ENCODE results near the gene ATP6V1C2.

Gene ATP6V1C2

GRCh38 chr2:10680957-10681356 is 40.5 kb upstream of the ATP6V1C2 start:
- Histone ChIP-seq H2BK12ac (ENCODE audit: low read length in 2 of 2) (no peak overlapping the region), H3K9me3 (ENCODE audit: control insufficient read depth, low read length) (no peaks in the 10 kb centered on the region), H3K18ac (ENCODE audit: low read depth in 1 of 2, low read length in 2 of 2) (no peak overlapping the region), H3K4ac (ENCODE audit: low read depth in 1 of 2, low read length in 2 of 2) (no peak overlapping the region), H2BK15ac (ENCODE audit: low read depth, poor library complexity, severe bottlenecking) (no peak overlapping the region), H3K4me3 (ENCODE audit: insufficient read depth in 1 of 2, low read depth in 1 of 2, low read length in 2 of 2) (no peak overlapping the region), H3K14ac (ENCODE audit: low read length in 2 of 2) (no peak overlapping the region), H3K9ac (ENCODE audit: low read length) (no peak overlapping the region), H2AK5ac (ENCODE audit: low read length, severe bottlenecking) (no peak overlapping the region), H3K27ac (ENCODE audit: low read length, poor library complexity, severe bottlenecking) (no peak overlapping the region), H2AFZ (ENCODE audit: low read depth, low read length) (no peak overlapping the region), H3K4me2 (ENCODE audit: low read length, poor library complexity, severe bottlenecking) (no peak overlapping the region), H3K27me3 (ENCODE audit: control insufficient read depth in 1 of 2, insufficient read depth in 1 of 2, low read length in 2 of 2) (no peaks in the 10 kb centered on the region), H4K91ac (ENCODE audit: low read length) (no peak overlapping the region), H2BK5ac (ENCODE audit: low read depth, low read length, poor library complexity, severe bottlenecking) (no peak overlapping the region), H4K8ac (ENCODE audit: low read length) (no peak overlapping the region), H3K79me1 (replicated peaks; ENCODE audit: low read length, poor library complexity, severe bottlenecking) (peaks cover 31% of the 10 kb centered on the region), H3K36me3 (ENCODE audit: control insufficient read depth in 1 of 2, insufficient read depth in 2 of 2, low read depth in 1 of 2, low read length in 2 of 2) (peaks cover 19 to 40% of the 10 kb centered on the region in 2 experiments), H2BK120ac (ENCODE audit: low read depth, low read length) (no peak overlapping the region), H3K4me1 (ENCODE audit: control insufficient read depth, insufficient read depth, low read depth, low read length) (no peaks in the 10 kb centered on the region), H3K23ac (ENCODE audit: low read length in 2 of 2) (no peak overlapping the region)
- DNase-seq: no peak
- 100% methylated on average over 1 of the region's 2 CpGs for WGBS

DNA sequence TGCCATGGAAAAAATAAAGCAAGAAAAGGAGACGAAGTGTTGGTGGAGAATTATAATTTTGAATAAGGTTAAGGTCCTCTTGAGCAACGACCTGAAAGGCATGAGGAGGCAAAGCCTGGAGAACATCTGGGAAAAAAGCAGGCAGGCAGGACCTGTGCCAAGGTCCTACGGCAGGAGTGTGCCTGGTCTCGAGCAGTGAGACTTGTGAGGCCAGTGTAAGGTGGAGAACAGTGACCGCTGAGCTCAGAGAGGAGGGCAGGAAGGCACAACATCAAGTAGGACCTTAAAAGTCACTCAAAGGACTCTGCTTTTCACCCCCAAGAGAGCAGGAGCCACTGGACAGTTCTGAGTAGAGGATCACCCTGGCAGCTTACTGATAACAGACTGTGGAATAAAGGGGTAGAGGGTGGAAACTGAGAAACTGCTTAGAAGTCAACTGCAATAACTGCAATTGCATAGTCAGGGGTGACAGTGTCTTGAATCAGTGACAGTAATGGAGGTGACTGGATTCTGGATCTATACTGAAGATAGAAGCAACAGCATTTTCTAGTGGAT is 35.2 kb upstream of the ATP6V1C2 start:
- Histone ChIP-seq H3K27me3 (ENCODE audit: control insufficient read depth in 1 of 2, insufficient read depth in 1 of 2, low read length in 2 of 2) (no peaks in the 10 kb centered on the region), H3K14ac (ENCODE audit: low read length in 2 of 2) (no peak overlapping the region), H4K91ac (ENCODE audit: low read length) (no peak overlapping the region), H4K8ac (ENCODE audit: low read length) (no peak overlapping the region), H2AFZ (ENCODE audit: low read depth, low read length) (no peak overlapping the region), H3K4me1 (ENCODE audit: control insufficient read depth, insufficient read depth, low read depth, low read length) (peaks cover 8% of the 10 kb centered on the region), H2BK12ac (ENCODE audit: low read length in 2 of 2) (no peak overlapping the region), H2BK120ac (ENCODE audit: low read depth, low read length) (no peak overlapping the region), H2AK5ac (ENCODE audit: low read length, severe bottlenecking) (no peak overlapping the region), H3K9me3 (ENCODE audit: control insufficient read depth, low read length) (no peaks in the 10 kb centered on the region), H3K9ac (ENCODE audit: low read length) (no peak overlapping the region), H3K4me2 (ENCODE audit: low read length, poor library complexity, severe bottlenecking) (no peak overlapping the region), H2BK15ac (ENCODE audit: low read depth, poor library complexity, severe bottlenecking) (no peak overlapping the region), H2BK5ac (ENCODE audit: low read depth, low read length, poor library complexity, severe bottlenecking) (no peak overlapping the region), H3K18ac (ENCODE audit: low read depth in 1 of 2, low read length in 2 of 2) (no peak overlapping the region), H3K23ac (ENCODE audit: low read length in 2 of 2) (no peak overlapping the region), H3K4ac (ENCODE audit: low read depth in 1 of 2, low read length in 2 of 2) (no peak overlapping the region), H3K79me1 (replicated peaks; ENCODE audit: low read length, poor library complexity, severe bottlenecking) (peaks cover 29% of the 10 kb centered on the region), H3K27ac (ENCODE audit: low read length, poor library complexity, severe bottlenecking) (no peak overlapping the region), H3K36me3 (ENCODE audit: control insufficient read depth in 1 of 2, insufficient read depth in 2 of 2, low read depth in 1 of 2, low read length in 2 of 2) (peaks cover 6 to 23% of the 10 kb centered on the region in 2 experiments), H3K4me3 (ENCODE audit: insufficient read depth in 1 of 2, low read depth in 1 of 2, low read length in 2 of 2) (no peak overlapping the region)
- no peak for DNase-seq
- WGBS: 96% methylated on average over 4 of the region's 5 CpGs

GRCh38 chr2:10688921-10689807 is 32.3 kb upstream of the ATP6V1C2 start:
- H3K4me1 ChIP-seq (ENCODE audit: control insufficient read depth, insufficient read depth, low read depth, low read length): peaks cover 8% of the 10 kb centered on the region
- H2AK5ac ChIP-seq (ENCODE audit: low read length, severe bottlenecking): peak overlapping the region; percentile 72
- peak overlapping the region in 1 of 2 experiments; percentile 61 for H3K14ac ChIP-seq (ENCODE audit: low read length in 2 of 2)
- H2BK120ac ChIP-seq (ENCODE audit: low read depth, low read length): no peak overlapping the region
- H3K18ac ChIP-seq (ENCODE audit: low read depth in 1 of 2, low read length in 2 of 2): peak overlapping the region in 1 of 2 experiments; percentile 89
- no peak for DNase-seq
- peak overlapping the region; percentile 55 for H3K4me2 ChIP-seq (ENCODE audit: low read length, poor library complexity, severe bottlenecking)
- H2BK15ac ChIP-seq (ENCODE audit: low read depth, poor library complexity, severe bottlenecking): no peak overlapping the region
- H3K27ac ChIP-seq (ENCODE audit: low read length, poor library complexity, severe bottlenecking): peak overlapping the region; percentile 37
- peak overlapping the region; percentile 70 for H4K8ac ChIP-seq (ENCODE audit: low read length)
- peak overlapping the region; percentile 86 to 92 for H3K4me3 ChIP-seq (ENCODE audit: insufficient read depth in 1 of 2, low read depth in 1 of 2, low read length in 2 of 2)
- peaks cover 2 to 4% of the 10 kb centered on the region in 2 experiments for H3K36me3 ChIP-seq (ENCODE audit: control insufficient read depth in 1 of 2, insufficient read depth in 2 of 2, low read depth in 1 of 2, low read length in 2 of 2)
- peak overlapping the region; percentile 98 for H3K9ac ChIP-seq (ENCODE audit: low read length)
- H2AFZ ChIP-seq (ENCODE audit: low read depth, low read length): peak overlapping the region; percentile 90
- H3K27me3 ChIP-seq (ENCODE audit: control insufficient read depth in 1 of 2, insufficient read depth in 1 of 2, low read length in 2 of 2): no peaks in the 10 kb centered on the region
- peak overlapping the region in 1 of 2 experiments; percentile 92 for H3K23ac ChIP-seq (ENCODE audit: low read length in 2 of 2)
- no peaks in the 10 kb centered on the region for H3K9me3 ChIP-seq (ENCODE audit: control insufficient read depth, low read length)
- no peak overlapping the region for H2BK5ac ChIP-seq (ENCODE audit: low read depth, low read length, poor library complexity, severe bottlenecking)
- peaks cover 18% of the 10 kb centered on the region for H3K79me1 ChIP-seq (replicated peaks; ENCODE audit: low read length, poor library complexity, severe bottlenecking)
- H3K4ac ChIP-seq (ENCODE audit: low read depth in 1 of 2, low read length in 2 of 2): peak overlapping the region; percentile 84 to 90
- peak overlapping the region; percentile 4 for H4K91ac ChIP-seq (ENCODE audit: low read length)
- H2BK12ac ChIP-seq (ENCODE audit: low read length in 2 of 2): no peak overlapping the region
- WGBS: 7% methylated on average over 27 of the region's 27 CpGs

GRCh38 chr2:10691521-10691920 is 29.9 kb upstream of the ATP6V1C2 start:
- Histone ChIP-seq H2BK12ac (ENCODE audit: low read length in 2 of 2) (no peak overlapping the region), H3K36me3 (ENCODE audit: control insufficient read depth in 1 of 2, insufficient read depth in 2 of 2, low read depth in 1 of 2, low read length in 2 of 2) (no peaks in the 10 kb centered on the region), H3K9ac (ENCODE audit: low read length) (no peak overlapping the region), H3K4me3 (ENCODE audit: insufficient read depth in 1 of 2, low read depth in 1 of 2, low read length in 2 of 2) (no peak overlapping the region), H2BK5ac (ENCODE audit: low read depth, low read length, poor library complexity, severe bottlenecking) (no peak overlapping the region), H2AK5ac (ENCODE audit: low read length, severe bottlenecking) (no peak overlapping the region), H2BK120ac (ENCODE audit: low read depth, low read length) (no peak overlapping the region), H4K8ac (ENCODE audit: low read length) (no peak overlapping the region), H2AFZ (ENCODE audit: low read depth, low read length) (no peak overlapping the region), H3K27ac (ENCODE audit: low read length, poor library complexity, severe bottlenecking) (no peak overlapping the region), H3K23ac (ENCODE audit: low read length in 2 of 2) (no peak overlapping the region), H3K27me3 (ENCODE audit: control insufficient read depth in 1 of 2, insufficient read depth in 1 of 2, low read length in 2 of 2) (no peaks in the 10 kb centered on the region), H2BK15ac (ENCODE audit: low read depth, poor library complexity, severe bottlenecking) (no peak overlapping the region), H3K4me1 (ENCODE audit: control insufficient read depth, insufficient read depth, low read depth, low read length) (peaks cover 8% of the 10 kb centered on the region), H3K4ac (ENCODE audit: low read depth in 1 of 2, low read length in 2 of 2) (no peak overlapping the region), H3K4me2 (ENCODE audit: low read length, poor library complexity, severe bottlenecking) (no peak overlapping the region), H3K18ac (ENCODE audit: low read depth in 1 of 2, low read length in 2 of 2) (no peak overlapping the region), H3K9me3 (ENCODE audit: control insufficient read depth, low read length) (no peaks in the 10 kb centered on the region), H4K91ac (ENCODE audit: low read length) (no peak overlapping the region), H3K14ac (ENCODE audit: low read length in 2 of 2) (no peak overlapping the region), H3K79me1 (replicated peaks; ENCODE audit: low read length, poor library complexity, severe bottlenecking) (peaks cover 11% of the 10 kb centered on the region)
- 97% methylated on average over 5 of the region's 6 CpGs for WGBS
- no peak for DNase-seq
